ENCODE data around the gene FARSA. TPM values are rescaled to one million over a fixed set of nuclear protein-coding genes. Genes with fewer than 3 reads are reported as not detected.

Gene FARSA
- total and polyA plus RNA-seq, 2 of the 8 experiments (the other 6 are each of a cell fraction or from before 2014, with no cell fraction given): 61.0 to 103 TPM

DNA sequence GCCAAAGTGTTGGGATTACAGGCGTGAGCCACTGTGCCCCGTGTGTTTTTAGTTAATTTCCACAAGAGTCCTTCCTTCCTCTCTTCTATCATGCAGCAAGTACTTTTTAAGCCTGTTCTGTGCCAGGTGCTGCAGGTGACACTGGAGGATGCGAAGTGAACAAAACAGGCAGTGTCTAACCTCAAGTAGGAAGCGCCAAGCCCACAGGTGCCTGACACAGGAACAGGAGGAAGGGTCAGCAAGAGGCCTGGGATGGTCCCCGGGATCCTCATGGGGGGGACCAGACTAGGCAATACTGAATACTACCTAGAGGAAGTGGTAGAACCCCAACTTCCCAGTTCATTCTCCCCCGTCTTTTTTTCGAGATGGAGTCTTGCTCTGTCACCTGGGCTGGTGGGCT, 3.1 kb upstream of the FARSA start (continued):
- TF ChIP-seq, protein P1, sequence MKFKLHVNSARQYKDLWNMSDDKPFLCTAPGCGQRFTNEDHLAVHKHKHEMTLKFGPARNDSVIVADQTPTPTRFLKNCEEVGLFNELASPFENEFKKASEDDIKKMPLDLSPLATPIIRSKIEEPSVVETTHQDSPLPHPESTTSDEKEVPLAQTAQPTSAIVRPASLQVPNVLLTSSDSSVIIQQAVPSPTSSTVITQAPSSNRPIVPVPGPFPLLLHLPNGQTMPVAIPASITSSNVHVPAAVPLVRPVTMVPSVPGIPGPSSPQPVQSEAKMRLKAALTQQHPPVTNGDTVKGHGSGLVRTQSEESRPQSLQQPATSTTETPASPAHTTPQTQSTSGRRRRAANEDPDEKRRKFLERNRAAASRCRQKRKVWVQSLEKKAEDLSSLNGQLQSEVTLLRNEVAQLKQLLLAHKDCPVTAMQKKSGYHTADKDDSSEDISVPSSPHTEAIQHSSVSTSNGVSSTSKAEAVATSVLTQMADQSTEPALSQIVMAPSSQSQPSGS (IDR thresholded peaks at IDR 0.05; ENCODE audit: low read length): no peak
- TF ChIP-seq POLR2A (IDR thresholded peaks at IDR 0.05; ENCODE audit: control extremely low read depth in 1 of 2, low read depth in 2 of 2, low read length in 2 of 2) (no peak), TEAD4 (IDR thresholded peaks at IDR 0.05; ENCODE audit: low read depth, low read length) (no peak), EGR1 (IDR thresholded peaks at IDR 0.05; ENCODE audit: borderline replicate concordance, low read depth, low read length) (no peak), RXRA (IDR thresholded peaks at IDR 0.05; ENCODE audit: insufficient read depth, low read depth, low read length) (no peak), HDAC2 (IDR thresholded peaks at IDR 0.05; ENCODE audit: borderline replicate concordance in 1 of 2, low read depth in 2 of 2, low read length in 2 of 2) (no peak), BCL11A (IDR thresholded peaks at IDR 0.05; ENCODE audit: low read depth in 2 of 2, low read length in 2 of 2) (no peak)
